Iris pigment epithelial cell (primary cell): ENCODE data around the gene ZGPAT.

Source experiments
- DNase-seq: peaks from one replicate; pipeline ENCODE4 v3.0.0-alpha.2; 2011; ENCODE audit warnings: low read depth

The ZGPAT gene

DNA sequence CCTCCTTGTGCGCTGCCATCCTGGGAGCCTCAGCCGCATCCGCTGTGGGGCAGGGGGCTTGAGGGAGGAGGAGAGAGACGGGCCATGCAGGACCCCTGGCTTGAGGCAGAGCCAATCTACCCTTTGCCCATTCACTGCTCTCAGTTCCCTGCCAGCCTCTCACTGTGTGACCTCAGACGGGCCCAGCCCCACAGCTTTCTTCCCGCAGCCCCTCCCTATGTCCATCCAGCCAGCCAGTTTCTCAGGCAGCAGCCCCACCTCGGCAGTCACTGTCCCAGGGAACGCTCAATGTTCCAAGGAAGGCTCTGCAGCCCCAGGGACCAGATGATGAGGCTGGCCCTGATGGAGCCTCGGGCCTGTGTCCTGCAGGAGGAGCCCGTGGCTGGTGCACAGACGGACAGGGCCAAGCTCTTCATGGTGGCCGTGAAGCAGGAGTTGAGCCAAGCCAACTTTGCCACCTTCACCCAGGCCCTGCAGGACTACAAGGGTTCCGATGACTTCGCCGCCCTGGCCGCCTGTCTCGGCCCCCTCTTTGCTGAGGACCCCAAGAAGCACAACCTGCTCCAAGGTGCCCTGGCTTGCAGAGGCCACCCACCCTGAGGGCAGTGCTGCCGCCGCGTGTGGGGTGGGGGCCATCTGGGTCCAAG lies 15.3 kb upstream of the ZGPAT start:
- DNase-seq, result no peak

DNA sequence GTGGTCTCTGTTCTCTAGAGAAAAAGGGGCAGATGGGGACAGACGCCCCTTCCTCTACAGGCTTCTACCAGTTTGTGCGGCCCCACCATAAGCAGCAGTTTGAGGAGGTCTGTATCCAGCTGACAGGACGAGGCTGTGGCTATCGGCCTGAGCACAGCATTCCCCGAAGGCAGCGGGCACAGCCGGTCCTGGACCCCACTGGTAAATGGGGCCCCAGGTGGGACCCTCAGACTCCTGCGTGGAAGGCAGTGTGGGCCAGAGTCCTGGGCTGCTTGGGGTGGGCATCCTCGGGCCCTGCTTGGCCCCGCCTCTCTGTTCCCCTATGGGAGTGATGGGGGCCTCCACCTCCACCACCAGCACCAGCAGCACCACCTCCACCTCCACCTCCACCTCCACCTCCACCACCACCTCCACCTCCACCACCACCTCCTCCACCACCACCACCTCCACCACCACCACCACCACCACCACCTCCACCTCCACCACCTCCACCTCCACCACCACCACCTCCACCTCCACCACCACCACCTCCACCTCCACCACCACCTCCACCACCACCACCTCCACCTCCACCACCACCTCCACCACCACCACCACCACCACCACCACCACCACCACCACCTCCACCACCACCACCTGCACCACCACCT lies 14.6 kb upstream of the ZGPAT start:
- no peak for DNase-seq

DNA sequence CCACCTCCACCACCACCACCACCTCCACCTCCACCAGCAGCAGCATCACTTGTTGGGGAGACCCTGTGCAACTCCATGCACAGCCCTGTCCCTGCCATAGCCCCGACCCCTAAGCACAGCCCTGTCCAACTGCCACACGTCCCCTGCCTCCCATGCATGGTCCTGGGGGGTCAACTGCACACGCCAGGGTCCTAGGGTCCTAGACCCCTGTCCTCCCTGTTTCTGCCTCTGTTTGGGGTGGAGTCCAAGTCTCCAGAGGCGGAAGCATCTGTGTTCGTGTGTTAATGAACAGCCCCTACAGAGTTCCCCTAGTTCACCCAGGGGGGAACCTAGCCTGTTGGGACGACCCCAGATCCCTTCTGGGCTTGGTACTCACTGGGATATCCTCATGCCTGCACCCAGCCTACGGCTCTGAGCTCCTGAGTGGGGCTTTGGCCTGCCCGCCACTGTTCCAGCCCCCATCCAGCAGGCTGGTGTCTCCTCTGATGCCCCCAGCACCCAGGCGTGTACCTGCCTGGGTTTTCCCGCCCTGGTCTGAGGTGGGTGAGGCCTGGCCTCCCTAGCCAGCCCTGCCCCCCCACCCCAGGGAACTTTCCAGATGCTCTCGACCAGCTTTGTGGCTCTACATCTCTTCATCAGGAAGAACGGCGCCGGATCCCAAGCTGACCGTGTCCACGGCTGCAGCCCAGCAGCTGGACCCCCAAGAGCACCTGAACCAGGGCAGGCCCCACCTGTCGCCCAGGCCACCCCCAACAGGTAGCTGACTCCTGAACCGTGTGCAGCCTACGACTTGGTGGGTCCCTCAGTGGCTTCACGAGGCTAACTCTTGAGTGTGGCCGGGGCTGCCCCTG lies 13.9 kb upstream of the ZGPAT start:
- no peak for DNase-seq

DNA sequence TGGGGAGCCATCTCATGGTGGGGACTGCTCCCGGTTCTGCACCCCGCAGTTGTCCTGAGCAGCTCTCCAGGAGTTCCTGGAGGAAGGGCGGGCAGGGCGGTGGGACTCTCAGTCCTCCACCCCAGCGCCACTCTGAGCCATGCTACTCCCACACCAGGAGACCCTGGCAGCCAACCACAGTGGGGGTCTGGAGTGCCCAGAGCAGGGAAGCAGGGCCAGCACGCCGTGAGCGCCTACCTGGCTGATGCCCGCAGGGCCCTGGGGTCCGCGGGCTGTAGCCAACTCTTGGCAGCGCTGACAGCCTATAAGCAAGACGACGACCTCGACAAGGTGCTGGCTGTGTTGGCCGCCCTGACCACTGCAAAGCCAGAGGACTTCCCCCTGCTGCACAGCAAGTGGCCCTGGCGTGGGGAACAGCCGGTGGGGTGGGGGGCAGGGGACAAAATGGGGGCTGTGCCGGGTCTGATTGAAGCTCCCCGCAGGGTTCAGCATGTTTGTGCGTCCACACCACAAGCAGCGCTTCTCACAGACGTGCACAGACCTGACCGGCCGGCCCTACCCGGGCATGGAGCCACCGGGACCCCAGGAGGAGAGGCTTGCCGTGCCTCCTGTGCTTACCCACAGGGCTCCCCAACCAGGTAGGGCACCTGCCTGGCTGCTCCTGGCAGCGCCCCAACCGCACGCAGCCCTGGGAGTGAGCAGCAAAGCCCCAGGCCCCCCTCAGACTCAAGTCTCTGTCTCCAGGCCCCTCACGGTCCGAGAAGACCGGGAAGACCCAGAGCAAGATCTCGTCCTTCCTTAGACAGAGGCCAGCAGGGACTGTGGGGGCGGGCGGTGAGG lies 13.0 kb upstream of the ZGPAT start:
- no peak for DNase-seq

DNA sequence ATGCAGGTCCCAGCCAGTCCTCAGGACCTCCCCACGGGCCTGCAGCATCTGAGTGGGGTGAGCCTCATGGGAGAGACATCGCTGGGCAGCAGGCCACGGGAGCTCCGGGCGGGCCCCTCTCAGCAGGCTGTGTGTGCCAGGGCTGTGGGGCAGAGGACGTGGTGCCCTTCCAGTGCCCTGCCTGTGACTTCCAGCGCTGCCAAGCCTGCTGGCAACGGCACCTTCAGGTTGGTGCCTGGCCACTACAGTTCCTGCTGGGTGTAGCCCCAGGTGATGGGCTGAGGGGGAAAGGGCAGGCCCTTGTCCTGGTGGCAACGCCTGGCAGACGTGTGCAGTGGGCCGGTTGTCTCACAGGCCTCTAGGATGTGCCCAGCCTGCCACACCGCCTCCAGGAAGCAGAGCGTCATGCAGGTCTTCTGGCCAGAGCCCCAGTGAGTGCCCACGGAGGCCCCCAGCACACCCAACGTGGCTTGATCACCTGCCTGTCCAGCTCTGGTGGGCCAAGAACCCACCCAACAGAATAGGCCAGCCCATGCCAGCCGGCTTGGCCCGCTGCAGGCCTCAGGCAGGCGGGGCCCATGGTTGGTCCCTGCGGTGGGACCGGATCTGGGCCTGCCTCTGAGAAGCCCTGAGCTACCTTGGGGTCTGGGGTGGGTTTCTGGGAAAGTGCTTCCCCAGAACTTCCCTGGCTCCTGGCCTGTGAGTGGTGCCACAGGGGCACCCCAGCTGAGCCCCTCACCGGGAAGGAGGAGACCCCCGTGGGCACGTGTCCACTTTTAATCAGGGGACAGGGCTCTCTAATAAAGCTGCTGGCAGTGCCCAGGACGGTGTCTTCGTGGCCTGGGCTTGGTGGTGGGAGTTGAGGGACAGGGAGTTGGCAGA lies 12.2 kb upstream of the ZGPAT start:
- DNase-seq, result no peak

DNA sequence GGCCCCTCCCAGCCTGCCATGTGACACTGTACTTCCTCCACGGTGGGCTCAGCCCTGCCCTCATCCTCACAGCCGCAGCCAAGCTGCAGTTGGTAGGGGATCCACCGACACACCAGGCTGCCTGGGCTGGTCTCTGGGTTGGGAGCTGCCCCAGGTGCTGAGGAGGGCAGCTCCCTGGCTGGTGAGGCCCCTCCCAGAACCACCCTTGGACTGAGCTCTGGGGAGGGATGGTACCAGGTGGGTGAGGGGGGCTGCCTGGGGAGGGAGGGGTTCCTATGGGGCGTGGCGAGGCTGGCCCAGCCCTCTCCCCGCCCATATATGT lies 11.6 kb upstream of the ZGPAT start:
- DNase-seq, result peak; percentile 47

DNA sequence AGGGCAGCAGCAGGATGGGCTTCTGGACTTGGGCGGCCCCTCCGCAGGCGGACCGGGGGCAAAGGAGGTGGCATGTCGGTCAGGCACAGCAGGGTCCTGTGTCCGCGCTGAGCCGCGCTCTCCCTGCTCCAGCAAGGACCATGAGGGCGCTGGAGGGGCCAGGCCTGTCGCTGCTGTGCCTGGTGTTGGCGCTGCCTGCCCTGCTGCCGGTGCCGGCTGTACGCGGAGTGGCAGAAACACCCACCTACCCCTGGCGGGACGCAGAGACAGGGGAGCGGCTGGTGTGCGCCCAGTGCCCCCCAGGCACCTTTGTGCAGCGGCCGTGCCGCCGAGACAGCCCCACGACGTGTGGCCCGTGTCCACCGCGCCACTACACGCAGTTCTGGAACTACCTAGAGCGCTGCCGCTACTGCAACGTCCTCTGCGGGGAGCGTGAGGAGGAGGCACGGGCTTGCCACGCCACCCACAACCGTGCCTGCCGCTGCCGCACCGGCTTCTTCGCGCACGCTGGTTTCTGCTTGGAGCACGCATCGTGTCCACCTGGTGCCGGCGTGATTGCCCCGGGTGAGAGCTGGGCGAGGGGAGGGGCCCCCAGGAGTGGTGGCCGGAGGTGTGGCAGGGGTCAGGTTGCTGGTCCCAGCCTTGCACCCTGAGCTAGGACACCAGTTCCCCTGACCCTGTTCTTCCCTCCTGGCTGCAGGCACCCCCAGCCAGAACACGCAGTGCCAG lies 11.0 kb upstream of the ZGPAT start, which contains the start of gene TNFRSF6B:
TNFRSF6B (plus strand) TSS at position 25 of the 729 bp plus-strand sequence; CDS start at position 141, 116 bp downstream.
- no peak for DNase-seq

DNA sequence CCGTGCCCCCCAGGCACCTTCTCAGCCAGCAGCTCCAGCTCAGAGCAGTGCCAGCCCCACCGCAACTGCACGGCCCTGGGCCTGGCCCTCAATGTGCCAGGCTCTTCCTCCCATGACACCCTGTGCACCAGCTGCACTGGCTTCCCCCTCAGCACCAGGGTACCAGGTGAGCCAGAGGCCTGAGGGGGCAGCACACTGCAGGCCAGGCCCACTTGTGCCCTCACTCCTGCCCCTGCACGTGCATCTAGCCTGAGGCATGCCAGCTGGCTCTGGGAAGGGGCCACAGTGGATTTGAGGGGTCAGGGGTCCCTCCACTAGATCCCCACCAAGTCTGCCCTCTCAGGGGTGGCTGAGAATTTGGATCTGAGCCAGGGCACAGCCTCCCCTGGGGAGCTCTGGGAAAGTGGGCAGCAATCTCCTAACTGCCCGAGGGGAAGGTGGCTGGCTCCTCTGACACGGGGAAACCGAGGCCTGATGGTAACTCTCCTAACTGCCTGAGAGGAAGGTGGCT lies 10.4 kb upstream of the ZGPAT start:
- no peak for DNase-seq

DNA sequence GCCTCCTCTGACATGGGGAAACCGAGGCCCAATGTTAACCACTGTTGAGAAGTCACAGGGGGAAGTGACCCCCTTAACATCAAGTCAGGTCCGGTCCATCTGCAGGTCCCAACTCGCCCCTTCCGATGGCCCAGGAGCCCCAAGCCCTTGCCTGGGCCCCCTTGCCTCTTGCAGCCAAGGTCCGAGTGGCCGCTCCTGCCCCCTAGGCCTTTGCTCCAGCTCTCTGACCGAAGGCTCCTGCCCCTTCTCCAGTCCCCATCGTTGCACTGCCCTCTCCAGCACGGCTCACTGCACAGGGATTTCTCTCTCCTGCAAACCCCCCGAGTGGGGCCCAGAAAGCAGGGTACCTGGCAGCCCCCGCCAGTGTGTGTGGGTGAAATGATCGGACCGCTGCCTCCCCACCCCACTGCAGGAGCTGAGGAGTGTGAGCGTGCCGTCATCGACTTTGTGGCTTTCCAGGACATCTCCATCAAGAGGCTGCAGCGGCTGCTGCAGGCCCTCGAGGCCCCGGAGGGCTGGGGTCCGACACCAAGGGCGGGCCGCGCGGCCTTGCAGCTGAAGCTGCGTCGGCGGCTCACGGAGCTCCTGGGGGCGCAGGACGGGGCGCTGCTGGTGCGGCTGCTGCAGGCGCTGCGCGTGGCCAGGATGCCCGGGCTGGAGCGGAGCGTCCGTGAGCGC lies 9.8 kb upstream of the ZGPAT start:
- no peak for DNase-seq

DNA sequence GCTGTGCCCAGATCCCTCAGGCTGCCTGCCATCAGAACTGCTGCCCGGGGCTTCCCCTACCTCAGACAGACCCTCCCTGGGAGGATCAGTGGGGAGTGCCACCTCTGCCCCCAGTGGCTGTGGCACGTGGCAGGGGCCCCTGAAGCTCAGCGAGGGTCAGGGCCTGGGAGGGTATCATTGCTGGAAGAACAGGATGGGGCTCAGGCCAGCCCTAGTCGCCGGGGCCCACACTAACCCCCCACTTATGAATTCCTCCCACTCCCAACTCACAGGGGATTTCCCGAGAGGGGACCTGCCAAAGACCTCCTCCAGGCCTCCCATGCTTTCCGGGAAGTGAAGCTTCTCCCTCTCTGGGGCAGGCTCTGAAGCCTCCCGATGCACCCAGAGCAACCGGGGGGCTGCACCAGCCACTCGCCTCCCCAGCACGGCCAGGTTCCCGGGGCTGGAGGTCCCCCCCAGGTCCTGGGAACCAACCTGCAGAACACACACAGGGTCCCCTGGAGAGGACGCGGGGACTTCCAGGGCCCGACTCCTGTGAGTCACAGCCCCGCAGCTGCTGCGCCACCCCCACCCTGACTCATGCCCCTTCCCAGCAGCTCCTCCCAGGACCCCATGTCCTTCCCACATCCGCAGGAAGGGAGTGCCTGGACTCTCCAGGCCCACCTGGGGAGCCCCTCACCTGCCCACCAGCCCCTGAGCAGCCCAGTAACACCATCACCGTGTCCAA lies 8.9 kb upstream of the ZGPAT start:
- peak; percentile 93 for DNase-seq

DNA sequence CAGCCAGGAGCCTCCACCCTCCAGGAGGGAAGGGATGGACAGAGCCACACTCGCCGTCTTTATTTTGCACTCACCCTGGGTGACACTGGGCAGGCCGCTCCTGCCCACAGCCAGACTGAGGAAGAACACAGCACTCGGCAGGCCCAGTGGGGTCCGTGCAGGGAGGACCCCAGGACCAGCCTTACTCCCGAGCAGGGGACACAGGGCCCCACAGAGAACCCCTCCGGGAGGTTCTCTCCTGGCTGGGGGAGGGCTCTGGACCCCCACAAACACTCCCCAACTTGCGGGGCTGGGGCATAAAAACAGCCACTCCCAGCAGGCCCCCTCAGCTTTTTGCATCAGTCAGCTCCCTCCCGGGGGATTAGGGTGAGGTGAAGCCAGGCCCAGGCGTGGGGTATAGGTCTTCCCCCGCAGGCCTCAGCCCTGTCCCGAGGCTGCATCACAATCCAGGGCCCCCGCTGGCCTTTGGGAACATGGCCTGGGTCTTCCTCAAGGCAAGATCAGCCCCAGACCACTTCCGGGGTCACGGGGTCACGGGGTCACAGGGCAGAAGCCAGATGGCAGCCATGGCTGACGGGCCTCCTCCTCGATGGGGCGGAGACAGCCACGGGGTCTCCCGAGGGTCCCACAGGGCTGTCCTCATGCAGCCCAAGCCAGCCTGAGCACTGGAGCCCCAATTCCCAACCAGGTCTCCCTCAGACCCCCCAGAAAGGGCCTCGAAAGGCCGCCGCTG lies 8.2 kb upstream of the ZGPAT start:
- DNase-seq, result no peak

DNA sequence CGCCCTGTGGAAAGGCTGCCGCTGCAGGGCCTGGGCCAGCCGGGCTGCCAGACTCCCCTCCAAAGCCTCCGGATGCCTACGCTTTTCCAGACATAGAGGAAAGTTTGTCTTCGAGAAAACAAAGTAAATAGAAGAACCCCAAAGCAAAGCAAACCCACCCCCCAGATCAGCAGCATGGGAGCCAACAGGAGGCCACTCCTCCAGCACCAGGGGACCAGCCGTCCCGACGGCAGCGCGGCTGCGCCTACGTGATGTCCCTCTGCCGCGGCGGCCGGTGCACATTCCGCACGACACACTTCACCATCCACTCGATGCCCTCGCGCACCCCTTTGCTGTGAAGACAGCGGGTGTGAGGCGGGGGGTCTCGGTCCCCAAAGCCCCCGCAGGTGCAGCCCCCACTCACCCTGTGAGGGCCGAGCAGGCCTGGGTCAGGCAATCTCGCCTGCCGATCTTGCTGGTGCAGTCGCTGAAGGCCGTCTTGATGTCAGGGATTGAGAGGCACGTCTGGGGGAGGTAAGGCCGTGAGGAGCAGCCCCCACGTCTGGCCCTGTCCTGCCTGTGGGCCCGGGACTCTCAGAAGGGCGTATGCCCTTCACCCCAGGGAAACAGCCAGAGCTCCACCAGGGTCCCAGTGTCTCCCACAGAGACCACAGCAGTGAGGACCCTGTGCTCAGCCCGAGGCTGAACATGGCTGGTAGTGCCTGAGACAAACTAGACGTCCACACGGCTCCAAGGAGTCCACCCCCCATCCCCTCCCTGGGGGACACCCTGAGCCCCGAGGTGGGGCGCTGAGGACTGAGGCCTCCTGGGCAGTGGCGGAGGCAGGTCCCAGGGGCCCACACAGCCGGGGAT lies 7.4 kb upstream of the ZGPAT start:
- DNase-seq, result no peak

DNA sequence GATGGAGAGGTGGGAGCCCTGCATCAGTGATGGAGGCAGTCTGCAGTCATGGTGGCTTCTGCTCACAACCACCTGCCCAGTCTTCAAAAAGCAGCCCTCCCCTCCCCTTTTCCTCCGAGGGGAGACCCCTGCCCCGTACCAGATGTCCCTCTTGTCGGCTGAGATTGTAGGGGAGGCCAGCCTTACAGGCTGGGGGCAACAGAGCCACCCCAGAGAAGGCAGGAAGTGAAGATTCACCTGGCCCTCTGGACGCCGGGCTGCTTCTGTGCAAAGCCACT lies 6.8 kb upstream of the ZGPAT start:
- DNase-seq, result no peak

DNA sequence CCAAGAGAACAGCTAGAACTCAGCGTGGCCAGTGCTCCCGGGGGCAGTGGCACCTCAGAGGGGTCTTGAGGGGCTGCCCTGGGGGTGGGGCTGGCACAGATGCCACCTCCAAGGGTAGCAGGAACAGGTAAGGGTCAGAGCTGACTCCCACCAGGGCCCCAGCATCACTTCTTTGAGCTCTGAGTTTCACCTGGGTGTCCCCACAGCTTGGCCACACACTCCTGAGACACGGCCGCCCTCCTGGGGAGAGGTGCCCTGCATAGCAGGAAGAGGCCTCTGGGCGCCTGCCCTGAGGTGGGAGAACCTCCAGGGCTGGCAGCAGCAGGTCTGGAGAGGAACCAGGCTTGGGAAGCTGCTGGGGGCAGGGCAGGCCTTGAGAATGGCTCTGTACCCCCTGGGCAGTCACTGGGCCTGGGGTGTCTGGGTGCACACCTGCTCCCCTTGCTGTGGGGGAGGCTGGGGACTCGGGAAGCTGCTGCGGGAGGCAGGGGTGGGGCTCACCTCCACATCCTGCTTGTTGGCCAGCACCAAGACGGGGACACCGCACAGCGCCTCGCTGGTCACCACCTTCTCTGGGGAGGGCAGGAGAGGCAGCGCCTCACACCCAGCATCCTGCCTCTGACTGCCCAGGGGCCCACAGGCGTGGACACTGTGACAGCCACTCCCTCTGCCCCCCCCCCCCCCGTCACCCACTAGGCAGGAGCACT lies 6.4 kb upstream of the ZGPAT start:
- no peak for DNase-seq

DNA sequence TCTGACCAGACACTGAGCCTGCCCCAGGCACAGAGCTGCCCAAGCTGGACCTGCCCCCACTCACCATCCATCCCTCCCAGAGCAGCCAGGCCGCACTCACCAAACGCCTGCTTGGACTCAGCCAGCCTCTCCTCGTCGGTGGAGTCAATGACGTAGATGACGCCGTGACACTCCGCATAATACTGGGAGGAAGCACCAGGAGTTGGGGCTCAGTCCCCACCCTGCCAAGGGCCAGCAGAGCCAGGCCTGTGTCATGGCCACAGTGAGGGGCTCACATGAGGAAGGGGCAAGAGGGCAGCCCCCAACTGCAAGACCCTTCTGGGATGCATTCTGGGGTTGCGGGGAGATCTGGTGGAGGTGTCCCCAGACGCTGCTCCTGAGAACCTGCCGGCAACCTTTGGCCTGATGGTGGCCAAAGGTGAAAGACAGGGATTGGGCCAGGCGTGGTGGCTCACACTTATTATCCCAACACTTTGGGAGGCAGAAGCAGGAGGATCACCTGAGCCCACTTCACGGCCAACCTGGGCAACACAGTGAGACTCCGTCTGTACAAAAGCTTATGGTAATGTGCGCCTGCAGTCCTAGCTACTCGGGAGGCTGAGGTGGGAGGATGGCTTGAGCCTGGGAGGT lies 5.7 kb upstream of the ZGPAT start:
- DNase-seq, result no peak

DNA sequence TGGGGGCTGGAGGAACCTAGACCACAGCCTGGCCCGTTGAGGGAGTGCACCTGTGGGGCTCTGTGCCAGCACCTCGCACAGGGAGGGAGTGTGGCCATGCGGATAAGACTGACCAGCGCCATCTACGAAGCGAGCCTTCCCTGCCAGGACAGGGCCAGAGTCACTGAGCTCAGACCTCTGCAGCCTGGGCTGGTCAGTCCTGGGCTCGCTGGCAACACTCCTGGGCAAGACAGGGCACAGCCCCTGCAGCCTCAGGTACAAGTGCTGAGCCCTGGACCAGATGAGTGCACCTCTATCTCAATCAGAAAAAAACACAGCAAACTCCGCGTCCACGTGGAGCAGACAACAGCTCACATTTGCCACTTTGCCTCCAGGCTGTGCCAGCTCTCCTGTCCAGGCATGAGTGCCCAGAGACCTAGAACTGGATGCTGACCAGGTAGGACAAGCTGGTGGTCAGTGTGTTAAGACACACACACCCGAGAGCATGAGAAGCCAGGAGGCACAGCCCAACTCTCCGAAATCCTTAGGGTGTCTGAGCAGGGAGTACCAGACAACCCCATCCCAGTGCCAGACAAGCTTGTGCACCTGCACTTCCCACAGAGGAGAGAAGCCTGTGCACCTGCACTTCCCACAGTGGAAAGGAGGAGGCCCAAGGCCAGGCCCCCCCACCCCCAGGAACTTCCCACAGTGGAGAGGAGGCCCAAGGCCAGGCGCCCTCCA lies 4.9 kb upstream of the ZGPAT start:
- DNase-seq, result no peak
